PC-9 (cell line): ENCODE data around the gene HES5. TPM values are rescaled to one million over a fixed set of nuclear protein-coding genes. Genes with fewer than 3 reads are reported as not detected.

Experiments used
- BruUV-seq: library from RNA; stranded (reverse); fragments of 400-500 nt; replicated peaks from 2 replicates; lab custom pipeline; 2021; lab: Mats Ljungman, UMichigan
- CTCF ChIA-PET: fragments of 300-600 bp; sonication (Branson Sonifier 250); formaldehyde crosslinking; loops from one replicate; lab custom pipeline; 2022; ENCODE audit warnings: antibody characterized with exemption; lab: Charles Lee
- POLR2A ChIA-PET: fragments of 300-600 bp; sonication (Branson Sonifier 250); formaldehyde crosslinking; loops from one replicate; lab custom pipeline; 2022; ENCODE audit warnings: antibody characterized with exemption; ENCODE audit not compliant: unreplicated experiment; lab: Charles Lee
- DNase-seq, 2 experiments: peaks; one replicate each; pipeline versions ENCODE4 v3.0.0 to v3.0.0-alpha.2; 2015 to 2022; ENCODE audit warnings: mixed read lengths in 1 of 2
- H2AFZ ChIP-seq: fragments of 200-600 bp; sonication (generic); 2 replicates; pipeline ENCODE4 v1.8.1; 2017; ENCODE audit warnings: antibody characterized with exemption
- H3F3A ChIP-seq: fragments of 200-600 bp; sonication (generic); 2 replicates; pipeline ENCODE4 v1.8.1; 2017; ENCODE audit warnings: antibody characterized with exemption, mild to moderate bottlenecking, low read depth; ENCODE audit not compliant: insufficient read depth
- H3K27ac ChIP-seq: fragments of 200-600 bp; sonication (generic); 2 replicates; pipeline ENCODE4 v1.6.1; 2016; ENCODE audit warnings: mixed run types
- H3K27me3 ChIP-seq: fragments of 200-600 bp; sonication (generic); 2 replicates; pipeline ENCODE4 v1.6.1; 2016; ENCODE audit warnings: low read depth, mixed run types; ENCODE audit not compliant: insufficient read depth
- H3K36me3 ChIP-seq: fragments of 200-600 bp; sonication (generic); 2 replicates; pipeline ENCODE4 v1.6.1; 2016; ENCODE audit warnings: low read depth, mixed run types
- H3K4me1 ChIP-seq: fragments of 200-600 bp; sonication (generic); replicated peaks from 2 replicates; pipeline ENCODE4 v1.6.1; 2016; ENCODE audit warnings: mixed run types; ENCODE audit not compliant: insufficient read depth
- H3K4me2 ChIP-seq: fragments of 200-600 bp; sonication (generic); 2 replicates; pipeline ENCODE4 v1.6.1; 2017; ENCODE audit warnings: mixed run types
- H3K4me3 ChIP-seq: fragments of 200-600 bp; sonication (generic); 2 replicates; pipeline ENCODE4 v1.6.1; 2016; ENCODE audit warnings: mixed run types
- H3K79me2 ChIP-seq: fragments of 200-600 bp; sonication (generic); 2 replicates; pipeline ENCODE4 v1.6.1; 2017; ENCODE audit warnings: low read depth, mixed run types
- H3K9me2 ChIP-seq: fragments of 200-600 bp; sonication (generic); 2 replicates; pipeline ENCODE4 v1.8.1; 2017; ENCODE audit warnings: mild to moderate bottlenecking; ENCODE audit not compliant: insufficient read depth
- H3K9me3 ChIP-seq: fragments of 200-600 bp; sonication (generic); 2 replicates; pipeline ENCODE4 v1.8.1; 2016; ENCODE audit warnings: low read depth; ENCODE audit not compliant: insufficient read depth
- H4K20me1 ChIP-seq: fragments of 200-600 bp; sonication (generic); 2 replicates; pipeline ENCODE4 v1.8.1; 2017; ENCODE audit not compliant: insufficient read depth
- CTCF ChIP-seq: fragments of 200-600 bp; sonication (generic); conservative IDR thresholded peaks from 2 replicates; pipeline ENCODE4 v1.6.1; 2017; ENCODE audit warnings: mixed run types, antibody characterized with exemption, mild to moderate bottlenecking, moderate library complexity
- EZH2 ChIP-seq: fragments of 200-600 bp; sonication (generic); IDR thresholded peaks from 2 replicates; pipeline ENCODE4 v1.8.0; 2017; ENCODE audit warnings: antibody characterized with exemption, low read depth
- intact Hi-C: fragments of 100-400 bp; cut with micrococcal nuclease; formaldehyde crosslinking; loops from one replicate; pipeline ENCODE4 v1.10.0; 2022; ENCODE audit not compliant: unreplicated experiment
- total RNA-seq: library from RNA; stranded (reverse); gene quantifications from 2 replicates; pipeline ENCODE4 v1.2.3, GENCODE V29; 2021

HES5 gene
- total RNA-seq, 1 experiment from 2014 or later = not detected

GRCh38 chr1:2496746-2497145 is 33.3 kb downstream of the HES5 start:
- Histone ChIP-seq H2AFZ (no peak overlapping the region), H3K4me3 (no peak overlapping the region), H3K79me2 (no peaks in the 10 kb centered on the region), H3F3A (no peaks in the 10 kb centered on the region), H4K20me1 (no peaks in the 10 kb centered on the region), H3K27ac (no peak overlapping the region), H3K4me1 (peaks cover 22% of the 10 kb centered on the region), H3K9me3 (no peaks in the 10 kb centered on the region), H3K36me3 (no peaks in the 10 kb centered on the region), H3K9me2 (no peaks in the 10 kb centered on the region), H3K4me2 (no peak overlapping the region), H3K27me3 (peaks cover 16% of the 10 kb centered on the region)
- no peak for DNase-seq
- intact Hi-C loops = no loop called here
- ChIA-PET CTCF (no interaction called here), POLR2A (no interaction called here)
- TF ChIP-seq EZH2 (no peak), CTCF (no peak)
- no TSS peak for BruUV-seq

GRCh38 chr1:2496087-2496622 is 33.9 kb downstream of the HES5 start:
- no peaks in the 10 kb centered on the region for H3F3A ChIP-seq
- H3K4me2 ChIP-seq = no peak overlapping the region

GRCh38 chr1:2495546-2495945 is 34.5 kb downstream of the HES5 start:
- no peaks in the 10 kb centered on the region for H3K79me2 ChIP-seq
- H3K4me1 ChIP-seq = peaks cover 22% of the 10 kb centered on the region
- no peaks in the 10 kb centered on the region for H3K9me2 ChIP-seq
- BruUV-seq = no TSS peak
- H3F3A ChIP-seq = no peaks in the 10 kb centered on the region
- TF ChIP-seq EZH2 = no peak
- TF ChIP-seq CTCF = no peak
- H2AFZ ChIP-seq = no peak overlapping the region
- CTCF ChIA-PET = no interaction called here
- no peak overlapping the region for H3K4me3 ChIP-seq
- no peak overlapping the region for H3K4me2 ChIP-seq
- no peaks in the 10 kb centered on the region for H4K20me1 ChIP-seq
- POLR2A ChIA-PET = no interaction called here
- H3K27ac ChIP-seq = no peak overlapping the region
- H3K9me3 ChIP-seq = no peaks in the 10 kb centered on the region
- intact Hi-C loops = no loop called here
- peaks cover 28% of the 10 kb centered on the region for H3K27me3 ChIP-seq
- DNase-seq = no peak
- H3K36me3 ChIP-seq = no peaks in the 10 kb centered on the region

More at GRCh38 chr1:2496087-2496622, 33.9 kb downstream of the HES5 start:
- H3K27ac ChIP-seq = no peak overlapping the region
- H2AFZ ChIP-seq = no peak overlapping the region
- H3K4me3 ChIP-seq = no peak overlapping the region
- H3K79me2 ChIP-seq = no peaks in the 10 kb centered on the region
- no peaks in the 10 kb centered on the region for H3K36me3 ChIP-seq
- ChIA-PET POLR2A (no interaction called here), CTCF (no interaction called here)
- DNase-seq = no peak
- no peaks in the 10 kb centered on the region for H3K9me2 ChIP-seq
- intact Hi-C loops = no loop called here
- H3K27me3 ChIP-seq = peaks cover 21% of the 10 kb centered on the region
- no peaks in the 10 kb centered on the region for H4K20me1 ChIP-seq
- TF ChIP-seq EZH2 = no peak
- TF ChIP-seq CTCF = no peak
- H3K9me3 ChIP-seq = no peaks in the 10 kb centered on the region
- H3K4me1 ChIP-seq = peaks cover 22% of the 10 kb centered on the region
- BruUV-seq = no TSS peak
